NCI-H2029 (cell line): ENCODE measurements around the gene ADAT1.
A peak's percentile ranks its signal among the peaks of the same experiment; 100 is the strongest.

Experiments used
- DNase-seq: peaks from one replicate; lab custom pipeline; 2025; lab: John Stamatoyannopoulos, UW

ADAT1 gene, protein sequence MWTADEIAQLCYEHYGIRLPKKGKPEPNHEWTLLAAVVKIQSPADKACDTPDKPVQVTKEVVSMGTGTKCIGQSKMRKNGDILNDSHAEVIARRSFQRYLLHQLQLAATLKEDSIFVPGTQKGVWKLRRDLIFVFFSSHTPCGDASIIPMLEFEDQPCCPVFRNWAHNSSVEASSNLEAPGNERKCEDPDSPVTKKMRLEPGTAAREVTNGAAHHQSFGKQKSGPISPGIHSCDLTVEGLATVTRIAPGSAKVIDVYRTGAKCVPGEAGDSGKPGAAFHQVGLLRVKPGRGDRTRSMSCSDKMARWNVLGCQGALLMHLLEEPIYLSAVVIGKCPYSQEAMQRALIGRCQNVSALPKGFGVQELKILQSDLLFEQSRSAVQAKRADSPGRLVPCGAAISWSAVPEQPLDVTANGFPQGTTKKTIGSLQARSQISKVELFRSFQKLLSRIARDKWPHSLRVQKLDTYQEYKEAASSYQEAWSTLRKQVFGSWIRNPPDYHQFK

DNA sequence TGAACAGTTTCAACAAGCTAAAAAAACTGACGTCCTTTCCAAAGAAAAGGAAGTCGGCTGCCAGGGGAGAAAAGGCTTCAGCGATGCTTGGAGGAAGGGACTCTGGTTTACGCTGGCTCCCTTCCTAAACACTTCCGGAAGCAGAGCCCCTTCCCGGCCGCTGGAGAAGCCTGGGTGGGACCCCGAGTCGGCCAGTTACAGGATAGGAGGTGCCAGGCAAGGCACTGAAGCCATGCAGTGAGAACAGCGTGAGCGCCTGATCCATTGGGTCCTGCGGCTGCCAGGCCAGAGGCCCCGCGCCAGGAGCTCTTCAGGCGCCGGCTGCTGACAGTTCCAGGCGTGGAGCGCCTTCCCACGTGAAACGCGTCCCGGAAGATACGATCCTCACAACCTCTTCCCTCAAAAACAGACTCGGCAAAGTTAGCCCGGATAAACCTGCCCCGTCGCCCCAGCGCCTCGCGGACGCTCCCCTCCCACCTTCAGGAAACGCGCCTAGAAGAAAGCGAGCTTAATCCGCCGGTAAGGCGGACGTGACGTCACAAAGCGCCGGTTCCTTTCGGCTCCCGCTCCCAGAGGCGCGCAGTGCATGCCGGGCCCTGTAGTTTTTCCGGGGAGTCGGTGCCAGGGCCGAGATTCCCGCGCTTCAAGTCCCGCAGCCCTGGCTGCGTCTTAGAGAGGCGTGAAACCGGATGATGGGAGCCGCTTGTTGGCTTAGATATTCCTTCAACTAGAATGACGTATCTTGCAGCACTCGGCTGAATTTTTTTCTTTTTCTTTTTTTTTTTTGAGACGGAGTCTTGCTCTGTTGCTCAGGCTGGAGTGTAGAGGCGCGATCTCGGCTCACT lies at the start of gene ADAT1:
ADAT1 (minus strand) TSS at position 521 of the 845 bp plus-strand sequence. CDS start 2,482 bp downstream, outside the sequence.
- peak; percentile 91 for DNase-seq

DNA sequence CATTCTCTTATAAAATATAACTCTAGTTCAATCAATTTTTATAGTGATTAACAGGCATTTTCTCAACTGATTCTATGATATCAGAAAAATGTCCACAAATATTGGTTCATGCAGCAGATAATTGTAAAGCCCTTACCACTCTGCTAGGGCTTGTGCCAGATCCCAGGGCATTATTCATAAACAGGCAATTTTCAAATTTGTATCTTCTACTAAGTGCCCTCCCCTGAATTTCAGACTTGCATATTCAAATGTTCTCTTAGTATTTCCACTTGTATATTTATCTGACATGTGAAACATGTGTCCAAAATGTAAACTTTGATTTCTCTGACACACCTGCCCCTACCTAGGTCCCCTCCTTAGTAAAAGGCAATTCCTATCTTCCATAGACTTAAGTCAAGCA lies 44.4 kb upstream of the ADAT1 start:
- no peak for DNase-seq

DNA sequence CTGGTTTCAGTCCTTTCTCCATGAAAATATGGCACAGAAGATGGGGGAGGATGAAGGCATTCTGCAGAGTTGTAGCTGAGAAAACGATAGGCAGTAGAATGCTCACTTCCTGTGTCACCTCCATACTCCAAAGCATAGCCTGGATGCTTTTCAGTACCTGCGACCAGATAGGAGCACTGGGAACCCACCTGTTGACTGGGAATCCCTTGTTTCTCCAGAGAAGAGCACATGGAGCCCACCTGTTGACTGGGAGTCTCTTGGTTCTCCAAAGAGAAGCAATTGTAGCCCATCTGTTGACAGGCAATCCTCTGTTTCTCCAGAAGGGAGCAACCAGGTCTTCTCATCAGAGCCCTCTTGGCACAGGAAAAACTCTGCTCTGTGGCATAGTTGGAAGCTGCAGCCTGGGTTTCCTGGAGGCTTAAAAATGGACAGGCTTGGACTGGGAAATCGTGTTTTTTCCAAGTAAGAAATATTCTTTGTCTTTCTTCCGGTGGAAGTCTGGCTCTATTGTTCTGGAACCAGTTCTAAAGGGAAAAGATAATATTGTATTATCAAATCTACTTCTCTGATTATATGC lies 37.7 kb upstream of the ADAT1 start:
- no peak for DNase-seq

DNA sequence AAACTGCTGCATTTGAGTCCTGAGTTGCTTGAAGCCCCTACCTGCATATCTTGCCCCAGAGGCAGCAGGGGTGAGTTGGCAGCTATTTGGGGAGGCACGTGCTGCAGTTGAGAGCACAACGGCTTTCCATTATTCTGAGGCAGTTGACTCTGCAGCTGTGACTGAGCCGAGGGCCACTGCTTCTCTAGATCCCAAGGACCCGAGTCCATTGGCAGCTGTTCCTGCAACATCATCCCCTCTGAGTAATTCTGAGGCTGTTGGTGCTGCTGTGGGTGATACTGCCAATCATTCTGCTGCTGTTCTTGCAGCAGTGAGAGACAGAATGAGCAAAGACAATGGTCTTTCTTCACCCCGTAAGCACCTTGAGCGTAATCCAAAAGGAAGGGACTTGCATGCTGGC lies 37.2 kb upstream of the ADAT1 start:
- DNase-seq = no peak

DNA sequence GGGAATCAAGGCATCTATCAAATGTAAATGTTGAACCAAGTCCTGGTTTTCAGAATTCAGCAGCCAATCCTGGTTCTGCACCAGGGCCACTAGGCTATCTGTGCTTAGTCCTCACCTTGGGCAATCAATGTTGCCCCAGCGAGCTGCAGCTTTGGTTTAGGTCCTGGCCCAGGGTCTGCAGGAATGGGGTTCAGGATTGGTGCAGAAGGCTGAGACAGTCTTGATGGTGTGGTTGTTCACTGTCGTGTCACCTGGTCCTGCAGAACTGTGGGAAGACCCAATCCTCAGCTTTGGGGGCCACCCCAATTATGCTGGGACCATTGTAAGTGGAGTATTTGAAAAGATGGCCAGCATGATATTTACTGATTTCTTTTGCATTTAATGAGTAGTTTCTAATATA lies 35.1 kb upstream of the ADAT1 start:
- no peak for DNase-seq

DNA sequence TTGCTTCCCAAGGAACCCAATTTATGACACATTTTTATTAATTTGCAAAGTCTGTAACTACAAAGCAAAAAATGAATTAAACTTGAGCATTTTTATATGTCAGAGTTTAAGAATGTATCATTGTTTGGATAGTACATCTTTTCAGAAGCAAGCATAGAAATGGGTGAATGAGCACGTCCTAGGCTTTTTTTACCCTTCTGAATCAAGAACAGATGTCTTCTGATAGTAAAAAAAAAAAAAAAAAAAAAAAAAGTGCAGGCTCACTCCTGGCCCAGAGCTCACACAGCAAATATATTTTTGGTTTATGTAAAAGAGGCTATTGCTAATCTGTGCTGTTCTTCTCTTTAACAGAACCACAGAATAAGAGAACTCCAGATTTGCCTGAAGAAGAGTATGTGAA lies 30.8 kb upstream of the ADAT1 start:
- no peak for DNase-seq

DNA sequence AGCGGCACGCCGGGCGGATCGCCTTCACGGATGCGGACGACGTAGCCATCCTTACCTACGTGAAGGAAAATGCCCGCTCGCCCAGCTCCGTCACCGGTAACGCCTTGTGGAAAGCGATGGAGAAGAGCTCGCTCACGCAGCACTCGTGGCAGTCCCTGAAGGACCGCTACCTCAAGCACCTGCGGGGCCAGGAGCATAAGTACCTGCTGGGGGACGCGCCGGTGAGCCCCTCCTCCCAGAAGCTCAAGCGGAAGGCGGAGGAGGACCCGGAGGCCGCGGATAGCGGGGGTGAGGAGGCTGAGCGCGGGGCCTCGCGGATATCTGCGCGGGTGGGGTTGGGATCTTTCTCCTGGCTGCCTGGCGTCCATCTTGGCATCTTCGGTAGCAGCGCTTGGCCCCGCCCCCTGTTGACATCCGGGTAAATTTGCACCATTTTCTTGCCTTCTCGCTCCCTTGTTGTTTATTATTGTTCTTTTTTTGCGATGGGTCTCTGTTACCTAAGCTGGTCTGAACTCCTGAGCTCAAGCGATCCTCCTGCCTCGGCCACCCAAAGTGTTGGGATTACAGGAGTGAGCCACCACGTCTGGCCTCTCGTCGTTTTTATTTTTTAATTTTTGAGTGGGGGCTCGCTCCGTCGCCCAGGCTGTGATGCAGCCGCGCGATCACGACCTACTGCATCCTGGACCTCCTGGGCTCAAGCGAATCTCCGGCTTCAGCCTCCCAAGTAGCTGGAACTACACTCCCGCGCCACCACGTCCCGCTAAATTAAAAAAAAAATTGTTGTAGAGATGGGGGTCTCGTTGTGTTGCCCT lies 25.4 kb upstream of the ADAT1 start:
- DNase-seq = peak; percentile 34

DNA sequence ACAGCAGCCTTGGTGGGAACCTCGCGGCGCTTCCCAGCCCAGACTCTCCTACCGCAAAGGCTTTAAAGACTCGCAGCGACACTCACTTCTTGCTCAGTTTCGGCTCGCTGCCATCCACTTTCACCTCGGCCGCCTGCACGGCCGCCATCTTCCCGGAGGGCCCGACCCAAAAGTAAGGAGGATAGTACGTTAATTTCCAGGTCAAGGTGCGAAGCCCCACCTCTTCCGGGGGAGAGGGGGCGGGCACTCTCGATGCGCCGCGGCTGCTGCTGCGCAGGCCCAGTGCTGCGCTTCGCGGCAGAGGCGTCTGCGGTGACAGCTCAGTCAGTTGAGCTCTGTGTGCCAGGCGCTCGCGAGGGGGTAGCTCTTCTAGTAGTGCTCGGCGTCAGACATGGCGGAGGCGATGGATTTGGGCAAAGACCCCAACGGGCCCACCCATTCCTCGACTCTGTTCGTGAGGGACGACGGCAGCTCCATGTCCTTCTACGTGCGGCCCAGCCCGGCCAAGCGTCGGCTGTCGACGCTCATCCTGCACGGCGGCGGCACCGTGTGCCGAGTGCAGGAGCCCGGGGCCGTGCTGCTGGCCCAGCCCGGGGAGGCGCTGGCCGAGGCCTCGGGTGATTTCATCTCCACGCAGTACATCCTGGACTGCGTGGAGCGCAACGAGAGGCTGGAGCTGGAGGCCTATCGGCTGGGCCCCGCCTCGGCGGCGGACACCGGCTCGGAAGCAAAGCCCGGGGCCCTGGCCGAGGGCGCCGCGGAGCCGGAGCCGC lies 24.6 kb upstream of the ADAT1 start, which contains the start of the genes KARS1 and TERF2IP:
KARS1 (minus strand) TSS at position 174 of the 773 bp plus-strand sequence; CDS start at position 148, 26 bp downstream.
TERF2IP (plus strand) TSS at position 282 of the 773 bp plus-strand sequence; CDS start at position 392, 110 bp downstream.
- peak; percentile 75 for DNase-seq

DNA sequence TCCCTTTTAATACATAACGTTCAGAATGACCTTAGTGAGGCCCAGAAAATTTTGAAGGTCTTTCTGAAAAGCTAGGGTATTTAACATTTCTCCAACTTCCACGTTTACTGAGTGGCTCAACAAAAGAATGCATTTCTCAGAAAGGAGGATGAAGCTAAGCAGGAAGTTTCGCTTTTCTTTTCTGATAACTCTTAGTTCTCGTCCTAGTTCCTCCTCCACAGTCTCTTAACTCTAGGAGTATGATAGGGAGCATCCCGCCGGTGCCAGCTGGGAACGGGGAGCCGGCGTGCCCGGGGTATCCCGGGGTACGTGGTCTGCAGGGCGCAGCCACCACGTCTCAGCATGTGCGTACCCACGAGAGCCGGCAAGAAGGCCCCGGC lies 24.0 kb upstream of the ADAT1 start:
- DNase-seq = no peak

DNA sequence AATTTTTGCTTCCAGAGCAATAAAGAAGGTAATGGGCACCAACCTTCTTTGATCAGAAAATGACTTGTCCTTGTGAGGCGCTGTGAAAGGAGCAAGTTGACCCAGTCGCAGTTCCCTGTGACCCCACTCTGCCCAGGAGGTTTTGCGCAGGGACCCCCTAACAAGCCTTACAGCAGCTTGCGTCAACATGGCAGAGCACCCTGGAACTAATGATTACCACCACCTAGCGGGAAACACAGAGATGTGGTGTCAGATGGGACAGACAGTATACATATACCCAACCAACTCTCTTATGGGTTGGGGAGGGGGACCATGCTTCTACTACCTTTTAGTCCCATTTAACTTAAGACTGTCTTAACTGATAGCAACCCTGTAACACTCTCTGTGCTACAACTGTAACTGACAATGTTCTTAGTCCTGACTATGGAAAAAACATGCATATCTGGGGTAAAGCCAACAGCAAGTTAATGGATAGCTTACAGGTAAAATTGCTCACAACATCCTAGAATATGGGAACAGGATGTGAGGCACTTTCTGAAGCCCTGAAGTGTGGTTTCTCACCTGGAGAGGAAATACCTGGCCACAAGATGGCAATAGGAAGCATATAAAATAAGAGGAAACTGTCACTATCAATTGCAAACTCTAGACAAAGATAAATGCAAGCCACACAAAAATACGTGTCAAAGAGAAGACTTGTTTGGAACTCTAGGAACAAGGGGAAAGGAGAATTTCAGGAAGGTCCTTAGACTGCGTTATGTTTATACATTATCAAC lies 21.3 kb upstream of the ADAT1 start:
- no peak for DNase-seq

DNA sequence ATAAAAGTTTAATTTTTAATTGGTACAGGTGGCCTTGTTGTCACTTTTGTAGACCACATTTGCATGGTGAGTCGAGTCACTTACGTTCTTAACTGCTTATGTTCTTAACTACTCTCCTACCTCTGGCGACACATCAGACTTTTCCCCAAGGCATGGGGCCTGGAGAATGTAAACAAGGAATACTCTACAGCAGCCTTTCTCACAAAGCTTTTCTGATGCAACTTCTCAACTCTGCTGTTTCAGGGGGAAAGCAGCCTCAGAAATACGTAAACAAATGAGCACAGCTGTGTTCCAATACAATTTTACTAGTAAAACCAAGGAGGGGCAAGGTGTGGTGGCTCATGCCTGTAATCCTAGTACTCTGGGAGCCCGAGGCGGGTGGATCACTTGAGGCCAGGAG lies 17.5 kb upstream of the ADAT1 start:
- DNase-seq = no peak

DNA sequence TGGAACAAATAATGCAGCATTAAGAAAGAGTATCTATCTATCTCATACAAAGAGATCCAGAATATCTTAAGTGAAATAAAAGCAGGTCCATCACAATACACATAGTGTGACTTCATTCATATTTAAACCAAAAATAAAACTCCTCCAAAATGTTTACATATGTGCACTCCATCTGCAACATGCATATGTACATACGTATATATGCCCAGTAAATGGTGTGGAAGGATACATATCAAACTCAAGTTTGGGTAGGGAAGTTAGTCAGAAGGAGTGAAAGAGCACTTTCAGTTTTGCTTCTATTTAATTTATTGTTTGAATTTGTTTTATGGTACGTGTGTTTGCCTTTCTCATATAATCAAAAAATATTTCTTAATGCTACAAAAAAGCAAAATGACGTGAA lies 12.0 kb upstream of the ADAT1 start:
- no peak for DNase-seq

DNA sequence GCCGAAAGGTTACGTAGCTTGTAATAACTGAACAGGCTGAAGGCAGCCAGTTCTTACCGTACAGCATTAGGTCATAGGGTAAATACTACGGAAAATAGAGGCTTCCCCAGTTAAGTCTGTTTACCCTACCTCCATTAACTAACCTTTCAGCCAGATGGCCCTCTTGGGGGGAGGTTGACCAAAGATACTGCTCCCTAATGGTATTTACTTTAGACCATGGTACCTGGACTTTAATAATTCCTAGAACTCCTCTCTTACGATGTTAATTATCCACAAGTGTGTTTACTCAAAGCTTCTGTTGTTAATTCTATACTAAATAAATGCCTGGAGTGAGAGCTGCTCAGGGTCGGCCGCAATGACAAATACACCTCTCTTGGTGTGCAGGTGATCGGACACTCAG lies 9.8 kb upstream of the ADAT1 start:
- DNase-seq = peak; percentile 71

DNA sequence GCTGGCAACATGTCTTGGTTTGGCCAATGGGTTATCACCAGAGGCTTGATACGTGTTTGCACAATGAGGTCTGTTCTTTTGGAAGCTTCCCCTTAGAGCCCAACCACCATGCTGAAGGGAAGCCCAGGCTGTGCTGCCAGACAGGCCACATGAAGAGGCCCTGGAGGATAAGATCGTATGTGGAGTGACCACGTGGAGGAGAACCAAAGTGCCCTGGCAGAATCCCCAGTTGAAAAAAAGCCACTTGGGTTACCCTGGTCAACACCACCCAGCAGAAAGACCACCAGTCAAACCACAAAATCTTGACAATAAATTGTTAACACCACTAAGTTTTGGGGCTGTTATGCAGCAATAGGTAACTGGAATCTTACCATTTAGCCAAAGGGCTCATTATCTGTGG lies 7.0 kb upstream of the ADAT1 start:
- DNase-seq = no peak

DNA sequence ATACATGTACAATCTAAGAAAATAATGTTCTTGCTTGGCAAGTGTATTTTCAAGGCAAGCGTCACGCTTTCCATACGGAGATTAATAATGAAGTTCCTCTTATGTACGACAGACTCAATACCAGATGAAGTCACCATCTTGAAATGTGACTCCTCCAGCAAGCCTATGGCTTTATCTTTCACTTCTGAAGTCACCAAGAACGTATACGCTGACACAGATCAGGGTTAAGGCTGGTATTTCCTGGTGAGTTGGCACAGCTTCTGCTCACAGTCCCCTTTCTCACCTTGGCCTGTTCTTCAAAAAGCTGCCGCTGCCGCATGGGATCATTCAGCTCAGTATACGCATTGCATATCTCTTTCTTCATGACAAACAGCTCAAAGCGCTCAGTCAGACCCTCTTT lies 6.1 kb upstream of the ADAT1 start:
- DNase-seq = no peak

DNA sequence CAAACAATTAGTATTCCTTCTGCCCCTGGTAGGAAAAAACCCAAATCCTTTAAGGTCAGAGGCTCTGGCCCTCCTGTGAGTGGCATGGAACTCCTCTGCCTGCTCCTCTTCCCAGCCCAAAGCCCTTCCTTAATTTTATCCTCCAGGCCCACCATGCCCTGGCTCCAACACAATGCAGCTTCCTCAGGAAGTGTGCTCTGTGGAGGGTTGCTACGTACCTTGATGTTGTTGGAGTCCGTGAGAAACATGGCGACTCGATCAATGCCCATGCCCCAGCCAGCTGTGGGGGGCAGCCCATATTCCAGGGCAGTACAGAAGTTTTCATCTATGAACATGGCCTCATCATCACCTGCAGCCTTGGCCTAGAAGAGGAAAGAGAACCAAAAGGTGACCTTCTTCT lies 5.3 kb upstream of the ADAT1 start:
- no peak for DNase-seq

DNA sequence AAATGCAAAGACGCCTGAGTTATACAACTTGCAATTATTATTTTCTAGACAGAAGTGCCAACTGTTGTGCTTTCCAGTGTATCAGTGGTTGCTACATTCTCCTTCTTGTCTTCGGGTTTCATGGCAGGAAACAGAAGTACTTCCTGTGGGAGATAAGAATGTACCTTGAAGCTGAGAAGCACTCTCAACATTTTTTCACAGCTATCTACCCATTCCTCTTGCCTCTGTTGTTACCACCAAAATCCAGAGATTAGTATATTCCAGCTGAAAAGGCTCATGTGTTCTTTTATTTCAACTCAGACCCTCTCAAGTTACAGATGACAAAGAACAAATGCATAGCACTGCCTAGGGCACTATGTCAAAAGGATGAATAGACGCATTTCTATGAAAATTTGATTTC lies 4.8 kb upstream of the ADAT1 start:
- no peak for DNase-seq

DNA sequence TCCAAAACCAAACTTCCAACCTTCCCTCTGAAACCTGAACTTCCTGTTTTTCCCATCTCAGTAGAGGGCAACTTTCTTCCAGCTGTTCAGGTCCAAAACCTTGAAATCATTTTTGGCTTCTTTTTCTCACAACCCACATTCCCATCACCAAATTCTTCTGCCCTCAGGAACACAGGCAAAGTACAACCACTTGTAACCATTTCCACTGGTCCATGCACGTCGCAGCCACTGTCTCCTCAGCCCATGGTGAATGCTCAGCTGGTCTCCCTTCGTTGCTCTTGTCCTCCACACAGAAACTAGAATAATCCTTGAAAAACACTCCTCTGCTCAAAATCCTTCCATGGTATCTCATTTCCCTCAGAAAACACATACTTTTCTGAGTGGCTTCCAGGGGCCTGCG lies 3.7 kb upstream of the ADAT1 start:
- DNase-seq = no peak

DNA sequence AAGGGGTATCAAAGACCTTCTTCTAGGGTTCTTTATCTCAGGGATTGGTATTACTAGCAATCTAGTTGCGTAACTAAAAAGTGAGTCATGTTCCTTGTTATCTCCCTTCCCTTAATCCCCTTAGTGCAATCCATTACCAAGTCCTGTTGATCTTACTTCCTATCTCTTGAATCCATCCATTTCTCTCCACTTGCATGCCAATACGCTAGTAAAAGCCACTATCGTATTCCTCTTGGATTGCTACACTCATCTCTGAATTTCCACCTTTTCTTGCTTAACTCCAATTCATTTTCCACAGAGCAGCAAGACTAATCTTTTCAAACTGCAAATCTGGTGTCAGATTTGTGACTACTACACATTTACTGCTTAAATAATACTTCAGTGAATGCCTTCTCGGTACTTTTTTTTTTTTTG lies 1.8 kb upstream of the ADAT1 start:
- no peak for DNase-seq

DNA sequence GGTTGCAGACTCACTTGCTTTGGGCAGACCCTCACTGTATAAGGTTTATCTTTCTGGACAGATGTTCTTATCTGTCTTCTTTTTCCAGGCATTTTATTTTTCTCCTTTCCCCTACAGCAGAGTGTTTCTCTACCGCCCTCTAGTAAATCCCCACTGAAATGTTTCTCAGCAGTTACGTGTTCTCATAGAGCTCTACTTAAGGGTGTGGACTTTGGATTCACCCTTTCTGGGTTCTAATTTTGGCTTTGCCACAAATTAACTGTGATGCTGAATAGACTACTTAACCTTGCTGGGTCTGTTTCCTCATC lies 2.0 kb downstream of the ADAT1 start:
- no peak for DNase-seq
